ENCODE results near the gene GTF2H3.

DNA sequence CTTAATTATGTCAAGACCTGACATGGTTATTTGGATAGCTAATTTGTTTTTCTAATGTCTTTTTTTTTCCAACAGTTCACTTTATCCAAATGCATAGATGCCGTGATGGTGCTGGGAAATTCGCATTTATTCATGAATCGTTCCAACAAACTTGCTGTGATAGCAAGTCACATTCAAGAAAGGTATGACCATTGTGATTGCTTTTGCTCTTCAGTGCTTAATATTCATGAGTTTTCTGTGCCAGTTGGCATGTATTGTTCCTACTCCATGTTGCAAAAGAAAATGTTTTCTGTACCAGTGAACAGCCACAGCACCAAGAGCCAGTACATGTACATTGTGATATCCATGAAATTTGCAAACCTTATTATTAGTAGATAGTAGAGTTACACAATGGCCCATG, 11.8 kb downstream of the GTF2H3 start:
- TF ChIP-seq CREB1 (IDR thresholded peaks at IDR 0.05; ENCODE audit: low read depth) (no peak), EP300 (IDR thresholded peaks at IDR 0.05; ENCODE audit: borderline replicate concordance) (no peak), TEAD4 (IDR thresholded peaks at IDR 0.05) (no peak), RAD21 (IDR thresholded peaks at IDR 0.05; ENCODE audit: low read depth) (no peak), CEBPB (IDR thresholded peaks at IDR 0.05) (no peak), TAF1 (IDR thresholded peaks at IDR 0.05; ENCODE audit: low read depth) (no peak), EGR1 (IDR thresholded peaks at IDR 0.05) (no peak), YY1 (IDR thresholded peaks at IDR 0.05; ENCODE audit: low read depth) (no peak), TCF12 (IDR thresholded peaks at IDR 0.05; ENCODE audit: low read depth) (no peak)
- TF ChIP-seq, protein P1, sequence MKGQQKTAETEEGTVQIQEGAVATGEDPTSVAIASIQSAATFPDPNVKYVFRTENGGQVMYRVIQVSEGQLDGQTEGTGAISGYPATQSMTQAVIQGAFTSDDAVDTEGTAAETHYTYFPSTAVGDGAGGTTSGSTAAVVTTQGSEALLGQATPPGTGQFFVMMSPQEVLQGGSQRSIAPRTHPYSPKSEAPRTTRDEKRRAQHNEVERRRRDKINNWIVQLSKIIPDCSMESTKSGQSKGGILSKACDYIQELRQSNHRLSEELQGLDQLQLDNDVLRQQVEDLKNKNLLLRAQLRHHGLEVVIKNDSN (IDR thresholded peaks at IDR 0.05), result no peak
- TF ChIP-seq, protein P2, sequence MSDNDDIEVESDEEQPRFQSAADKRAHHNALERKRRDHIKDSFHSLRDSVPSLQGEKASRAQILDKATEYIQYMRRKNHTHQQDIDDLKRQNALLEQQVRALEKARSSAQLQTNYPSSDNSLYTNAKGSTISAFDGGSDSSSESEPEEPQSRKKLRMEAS (IDR thresholded peaks at IDR 0.05), result no peak
- TF ChIP-seq, protein P3, sequence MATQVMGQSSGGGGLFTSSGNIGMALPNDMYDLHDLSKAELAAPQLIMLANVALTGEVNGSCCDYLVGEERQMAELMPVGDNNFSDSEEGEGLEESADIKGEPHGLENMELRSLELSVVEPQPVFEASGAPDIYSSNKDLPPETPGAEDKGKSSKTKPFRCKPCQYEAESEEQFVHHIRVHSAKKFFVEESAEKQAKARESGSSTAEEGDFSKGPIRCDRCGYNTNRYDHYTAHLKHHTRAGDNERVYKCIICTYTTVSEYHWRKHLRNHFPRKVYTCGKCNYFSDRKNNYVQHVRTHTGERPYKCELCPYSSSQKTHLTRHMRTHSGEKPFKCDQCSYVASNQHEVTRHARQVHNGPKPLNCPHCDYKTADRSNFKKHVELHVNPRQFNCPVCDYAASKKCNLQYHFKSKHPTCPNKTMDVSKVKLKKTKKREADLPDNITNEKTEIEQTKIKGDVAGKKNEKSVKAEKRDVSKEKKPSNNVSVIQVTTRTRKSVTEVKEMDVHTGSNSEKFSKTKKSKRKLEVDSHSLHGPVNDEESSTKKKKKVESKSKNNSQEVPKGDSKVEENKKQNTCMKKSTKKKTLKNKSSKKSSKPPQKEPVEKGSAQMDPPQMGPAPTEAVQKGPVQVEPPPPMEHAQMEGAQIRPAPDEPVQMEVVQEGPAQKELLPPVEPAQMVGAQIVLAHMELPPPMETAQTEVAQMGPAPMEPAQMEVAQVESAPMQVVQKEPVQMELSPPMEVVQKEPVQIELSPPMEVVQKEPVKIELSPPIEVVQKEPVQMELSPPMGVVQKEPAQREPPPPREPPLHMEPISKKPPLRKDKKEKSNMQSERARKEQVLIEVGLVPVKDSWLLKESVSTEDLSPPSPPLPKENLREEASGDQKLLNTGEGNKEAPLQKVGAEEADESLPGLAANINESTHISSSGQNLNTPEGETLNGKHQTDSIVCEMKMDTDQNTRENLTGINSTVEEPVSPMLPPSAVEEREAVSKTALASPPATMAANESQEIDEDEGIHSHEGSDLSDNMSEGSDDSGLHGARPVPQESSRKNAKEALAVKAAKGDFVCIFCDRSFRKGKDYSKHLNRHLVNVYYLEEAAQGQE (IDR thresholded peaks at IDR 0.05; ENCODE audit: low read depth), result no peak
